Activated CD8-positive, alpha-beta T cell treated with anti-CD3 and anti-CD28 coated beads for 36 hours (primary cell): Measurements from ENCODE around the gene SARM1. TPM values are rescaled to one million over a fixed set of nuclear protein-coding genes. Genes with fewer than 3 reads are reported as not detected.

Experiments
- ATAC-seq: fragments of 200-7000 bp; cut with Tn5 transposase; one replicate; pipeline ENCODE4 v1.10.0; 2021; ENCODE audit warnings: mild to moderate bottlenecking, moderate library complexity
- CTCF ChIA-PET: fragments of 350-600 bp; sonication (Branson Sonifier 250); formaldehyde crosslinking; loops from one replicate; lab custom pipeline; 2021; ENCODE audit warnings: antibody characterized with exemption; lab: Charles Lee
- POLR2A ChIA-PET: fragments of 350-600 bp; sonication (Branson Sonifier 250); formaldehyde crosslinking; loops from one replicate; lab custom pipeline; 2021; ENCODE audit warnings: antibody characterized with exemption; lab: Charles Lee
- DNase-seq: peaks from one replicate; pipeline ENCODE4 v3.0.0-alpha.2; 2020
- H3K27ac Mint-ChIP-seq: one replicate; pipeline ENCODE4 v1.8.0; 2021; ENCODE audit warnings: mild to moderate bottlenecking, mixed read lengths
- H3K27me3 Mint-ChIP-seq: one replicate; pipeline ENCODE4 v1.8.0; 2021; ENCODE audit warnings: mixed read lengths
- H3K36me3 Mint-ChIP-seq: one replicate; pipeline ENCODE4 v1.8.0; 2021; ENCODE audit warnings: low read depth, mixed read lengths
- H3K4me1 Mint-ChIP-seq: one replicate; pipeline ENCODE4 v1.8.0; 2021; ENCODE audit warnings: low read depth, mixed read lengths
- H3K4me3 Mint-ChIP-seq: one replicate; pipeline ENCODE4 v1.8.0; 2021; ENCODE audit warnings: mild to moderate bottlenecking, moderate library complexity, mixed read lengths
- H3K9me3 Mint-ChIP-seq: one replicate; pipeline ENCODE4 v1.8.0; 2021; ENCODE audit warnings: mixed read lengths
- intact Hi-C: fragments of 100-400 bp; cut with micrococcal nuclease; formaldehyde crosslinking; loops from one replicate; pipeline ENCODE4 v1.10.0; 2022
- total RNA-seq, 2 experiments: library from RNA; stranded (reverse); gene quantifications; one replicate each; pipeline ENCODE4 v1.2.3, GENCODE V29; 2021
- TF ChIP-seq, protein P1 (sequence below): fragments of 200-600 bp; IDR thresholded peaks from one replicate; pipeline ENCODE4 v1.8.0; 2022; ENCODE audit warnings: antibody characterized with exemption, mild to moderate bottlenecking

SARM1 gene
- total RNA-seq, 2 experiments from 2014 or later = 16.7 to 19.8 TPM

DNA sequence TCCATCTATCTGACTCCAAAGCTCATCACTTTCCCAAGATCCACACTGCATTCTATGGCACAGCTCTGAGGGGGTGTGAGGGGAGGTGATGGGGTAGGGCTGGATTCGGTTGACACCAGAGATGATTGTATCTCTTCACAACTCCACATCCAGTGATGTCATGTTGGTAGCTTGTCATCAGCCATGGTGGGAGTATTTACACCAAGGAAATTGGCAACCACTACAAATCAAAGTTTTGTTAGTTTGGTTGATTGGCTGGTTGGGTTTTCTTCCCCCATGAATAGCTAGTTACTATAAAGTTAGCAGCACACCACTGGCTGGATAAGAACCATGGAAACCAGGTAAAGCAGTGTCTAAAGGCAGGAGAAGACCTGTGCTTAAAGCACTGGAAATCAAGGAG, 19.5 kb downstream of the SARM1 start:
- ATAC-seq = no peak
- DNase-seq = no peak
- Mint-ChIP-seq H3K27me3 (no peaks in the 10 kb centered on the region), H3K4me1 (no peaks in the 10 kb centered on the region), H3K27ac (no peak overlapping the region), H3K36me3 (peaks cover 27% of the 10 kb centered on the region), H3K4me3 (no peak overlapping the region), H3K9me3 (no peaks in the 10 kb centered on the region)
- TF ChIP-seq, protein P1, sequence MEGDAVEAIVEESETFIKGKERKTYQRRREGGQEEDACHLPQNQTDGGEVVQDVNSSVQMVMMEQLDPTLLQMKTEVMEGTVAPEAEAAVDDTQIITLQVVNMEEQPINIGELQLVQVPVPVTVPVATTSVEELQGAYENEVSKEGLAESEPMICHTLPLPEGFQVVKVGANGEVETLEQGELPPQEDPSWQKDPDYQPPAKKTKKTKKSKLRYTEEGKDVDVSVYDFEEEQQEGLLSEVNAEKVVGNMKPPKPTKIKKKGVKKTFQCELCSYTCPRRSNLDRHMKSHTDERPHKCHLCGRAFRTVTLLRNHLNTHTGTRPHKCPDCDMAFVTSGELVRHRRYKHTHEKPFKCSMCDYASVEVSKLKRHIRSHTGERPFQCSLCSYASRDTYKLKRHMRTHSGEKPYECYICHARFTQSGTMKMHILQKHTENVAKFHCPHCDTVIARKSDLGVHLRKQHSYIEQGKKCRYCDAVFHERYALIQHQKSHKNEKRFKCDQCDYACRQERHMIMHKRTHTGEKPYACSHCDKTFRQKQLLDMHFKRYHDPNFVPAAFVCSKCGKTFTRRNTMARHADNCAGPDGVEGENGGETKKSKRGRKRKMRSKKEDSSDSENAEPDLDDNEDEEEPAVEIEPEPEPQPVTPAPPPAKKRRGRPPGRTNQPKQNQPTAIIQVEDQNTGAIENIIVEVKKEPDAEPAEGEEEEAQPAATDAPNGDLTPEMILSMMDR = no peak
- intact Hi-C loops = no loop called here
- CTCF ChIA-PET = interaction anchor here (1.4 kb wide), 1 partner anchor 9 kb away, joined by 5 read pairs; no protein-coding TSS in a partner anchor
- POLR2A ChIA-PET = no interaction called here

DNA sequence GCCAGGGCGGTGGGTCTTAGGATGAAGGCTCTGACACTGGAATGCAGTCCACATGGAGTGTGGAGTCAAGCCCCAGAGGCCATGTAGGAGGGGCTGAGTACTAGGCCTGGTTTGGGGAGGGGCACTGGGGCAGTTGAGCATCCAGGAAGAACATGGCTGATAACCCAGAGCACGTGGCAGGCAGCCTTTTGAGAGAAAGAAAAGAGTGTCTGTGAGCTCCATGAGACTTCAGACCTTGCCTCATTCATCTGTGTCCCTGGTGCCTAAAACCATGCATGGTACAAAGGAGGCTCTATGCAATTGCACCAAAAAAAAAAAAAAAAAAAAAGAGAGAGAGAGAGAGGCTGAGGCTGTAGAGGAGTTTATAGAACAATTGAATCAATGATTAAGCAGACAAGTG, 19.9 kb downstream of the SARM1 start:
- no peak for DNase-seq

DNA sequence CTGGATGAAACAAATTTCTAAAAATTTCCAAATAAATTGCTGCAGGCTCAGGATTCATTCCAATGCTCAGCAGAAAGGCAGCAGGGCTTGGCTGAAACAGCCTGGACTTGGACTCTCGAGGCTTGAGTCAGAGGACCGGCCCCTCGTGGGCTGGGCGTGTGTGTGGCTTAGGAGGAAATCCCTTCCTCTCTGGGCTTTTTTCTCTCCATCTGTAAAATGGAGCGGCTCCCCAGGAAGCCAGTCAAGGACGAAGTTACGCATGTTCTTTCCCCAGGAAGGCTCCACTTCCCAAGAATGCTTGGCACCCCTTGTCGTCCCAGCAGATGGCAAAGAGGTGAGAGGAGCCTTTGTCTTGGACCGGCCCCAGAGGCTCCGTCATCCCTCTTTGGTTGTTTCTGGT, 21.0 kb downstream of the SARM1 start:
- Mint-ChIP-seq H3K27me3 (no peaks in the 10 kb centered on the region), H3K27ac (no peak overlapping the region), H3K9me3 (no peaks in the 10 kb centered on the region), H3K36me3 (peaks cover 23% of the 10 kb centered on the region), H3K4me1 (no peaks in the 10 kb centered on the region), H3K4me3 (no peak overlapping the region)
- ATAC-seq (no peak), DNase-seq (no peak)
- ChIA-PET POLR2A (no interaction called here), CTCF (interaction anchor here (1.1 kb wide), 1 partner anchor 24 kb away, joined by 4 read pairs; no protein-coding TSS in a partner anchor)
- intact Hi-C loops = no loop called here
- TF ChIP-seq, protein P1 = no peak

More for the DNA sequence above, 19.9 kb downstream of the SARM1 start:
- no peaks in the 10 kb centered on the region for H3K27me3 Mint-ChIP-seq
- ChIA-PET CTCF (interaction anchor here (1.1 to 1.4 kb wide), 2 partner anchors 9 to 25 kb away, joined by 4 to 5 read pairs; no protein-coding TSS in a partner anchor), POLR2A (no interaction called here)
- no peak for ATAC-seq
- no peaks in the 10 kb centered on the region for H3K9me3 Mint-ChIP-seq
- peaks cover 23% of the 10 kb centered on the region for H3K36me3 Mint-ChIP-seq
- intact Hi-C loops = no loop called here
- no peaks in the 10 kb centered on the region for H3K4me1 Mint-ChIP-seq
- TF ChIP-seq, protein P1 = no peak
- no peak overlapping the region for H3K27ac Mint-ChIP-seq
- no peak overlapping the region for H3K4me3 Mint-ChIP-seq

DNA sequence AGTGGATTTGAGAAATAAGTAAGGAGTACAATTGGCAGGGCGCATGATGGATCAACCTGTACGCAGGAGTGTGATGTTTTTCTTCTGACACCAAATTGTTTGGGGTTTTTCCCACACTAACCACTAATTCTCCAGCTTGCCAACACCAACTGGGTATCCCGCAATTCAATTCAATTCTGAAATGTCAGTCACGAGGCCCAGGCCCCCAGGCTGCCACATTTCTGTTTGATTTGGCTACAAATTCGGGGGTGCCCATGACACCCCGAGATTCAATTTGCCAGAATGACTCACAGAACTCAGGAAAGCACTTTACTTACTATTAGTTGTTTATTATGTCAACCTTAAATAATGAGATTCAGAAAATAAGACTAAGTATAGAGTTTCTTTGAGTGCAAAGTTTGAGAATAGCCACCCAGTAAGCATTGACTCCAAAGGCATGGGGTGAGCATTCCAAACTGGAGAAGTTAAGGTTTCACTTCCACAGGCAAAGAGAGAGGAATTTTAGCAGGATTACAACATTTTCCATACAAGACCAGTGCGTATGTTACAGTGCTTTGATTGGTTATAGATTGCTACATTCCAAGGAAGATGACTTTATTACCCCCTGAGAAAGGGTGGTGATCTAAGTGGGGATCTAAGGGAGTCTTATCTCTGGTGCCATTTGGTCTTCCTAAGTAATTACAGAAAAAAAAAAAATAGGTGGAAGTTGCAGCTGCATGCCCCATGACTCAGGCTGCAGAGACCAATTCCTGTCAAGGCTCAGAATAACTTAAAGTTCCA, 23.0 kb downstream of the SARM1 start:
- ChIA-PET POLR2A (interaction anchor here (0.6 to 1.4 kb wide), 3 partner anchors 10 to 155 kb away, joined by 3 to 4 read pairs (median 3); no protein-coding TSS in a partner anchor), CTCF (interaction anchor here (2.3 kb wide), 1 partner anchor 22 kb away, joined by 8 read pairs; no protein-coding TSS in a partner anchor)
- H3K27ac Mint-ChIP-seq = no peak overlapping the region

More for the DNA sequence above, 23.0 kb downstream of the SARM1 start:
- no peaks in the 10 kb centered on the region for H3K4me1 Mint-ChIP-seq
- no peak for DNase-seq
- no peak overlapping the region for H3K4me3 Mint-ChIP-seq
- TF ChIP-seq, protein P1 = no peak
- intact Hi-C loops = no loop called here
- ATAC-seq = no peak
- H3K36me3 Mint-ChIP-seq = peaks cover 17% of the 10 kb centered on the region
- H3K27me3 Mint-ChIP-seq = no peaks in the 10 kb centered on the region
- H3K9me3 Mint-ChIP-seq = no peaks in the 10 kb centered on the region
